GM15510 (cell line): ENCODE data around the gene PIPOX.

Source experiments
- POLR2A ChIP-seq: IDR thresholded peaks from 3 replicates; pipeline ENCODE4 v1.6.1; 2011; ENCODE audit warnings: borderline replicate concordance; ENCODE audit not compliant: insufficient read length; ENCODE audit errors: extremely low read depth

Gene PIPOX

GRCh38 chr17:29077320-29077719 lies 34.4 kb downstream of the PIPOX start:
- TF ChIP-seq POLR2A = no peak

DNA sequence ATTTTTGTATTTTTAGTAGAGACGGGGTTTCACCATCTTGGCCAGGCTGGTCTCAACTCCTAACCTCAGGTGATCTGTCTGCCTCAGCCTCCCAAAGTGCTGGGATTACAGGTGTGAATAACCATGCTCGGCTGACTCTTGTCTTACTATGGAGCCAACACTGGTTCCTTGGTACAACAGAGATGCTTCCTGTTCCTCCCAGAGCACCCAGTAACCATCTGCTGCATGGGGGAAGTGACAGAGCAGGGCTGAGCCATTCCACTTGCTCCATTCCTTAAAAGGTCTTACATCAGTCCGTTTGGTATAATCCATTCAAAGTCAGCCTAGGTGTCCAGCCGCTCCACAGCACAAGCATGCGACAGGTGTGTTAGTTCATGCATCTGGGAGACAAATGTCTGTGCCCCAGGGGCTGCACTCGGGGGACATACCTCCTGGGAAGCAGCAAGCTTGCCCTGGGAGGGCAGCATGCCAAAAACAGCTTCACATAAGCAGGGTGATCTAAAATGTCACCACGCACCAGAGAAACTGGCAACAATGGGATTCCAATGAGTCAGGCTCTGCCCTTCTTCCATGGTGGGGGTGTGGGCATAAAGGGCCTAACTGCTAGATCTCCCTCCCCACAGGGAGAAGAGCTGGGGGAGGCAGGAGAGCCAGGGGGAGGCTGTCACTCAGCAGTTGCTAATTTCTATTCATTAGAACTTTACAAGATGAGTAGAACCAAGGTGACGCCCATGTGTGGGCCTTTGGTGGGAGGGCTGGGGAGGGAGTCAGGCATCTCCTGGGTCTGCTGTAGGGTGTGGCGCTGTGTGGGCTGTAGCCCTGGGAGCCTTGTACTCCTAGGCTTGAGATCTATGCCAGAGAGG lies 35.5 kb downstream of the PIPOX start:
- TF ChIP-seq POLR2A = no peak

- TF ChIP-seq POLR2A = no peak
These were observed 36.5 kb downstream of the PIPOX start for GRCh38 chr17:29079433-29079832.

GRCh38 chr17:29079887-29080286 lies 36.9 kb downstream of the PIPOX start:
- no peak for TF ChIP-seq POLR2A

DNA sequence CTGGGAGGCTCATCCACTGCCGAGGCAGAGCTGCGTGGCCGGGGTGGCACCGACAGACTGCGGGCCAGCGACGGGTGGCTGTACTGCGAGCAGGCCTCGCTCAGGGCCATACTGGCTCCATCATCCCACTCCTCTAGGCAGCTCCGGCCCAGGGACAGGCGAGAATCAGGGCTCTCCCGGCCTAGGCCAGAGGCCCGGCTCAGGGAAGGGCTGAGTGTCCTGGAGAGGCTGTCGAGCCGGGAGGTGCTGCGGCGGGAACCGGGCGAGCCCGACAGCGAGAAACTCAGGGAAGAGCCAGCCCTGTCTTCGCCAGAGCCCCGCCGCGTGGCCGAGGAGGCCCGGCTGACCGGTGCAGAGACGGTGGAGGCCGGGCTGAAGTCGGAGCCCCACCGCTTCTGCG lies 37.4 kb downstream of the PIPOX start:
- no peak for TF ChIP-seq POLR2A

- TF ChIP-seq POLR2A = no peak
These were observed 38.0 kb downstream of the PIPOX start for GRCh38 chr17:29080965-29081364.

- TF ChIP-seq POLR2A = no peak
These were observed 41.7 kb downstream of the PIPOX start for GRCh38 chr17:29084541-29085146.

DNA sequence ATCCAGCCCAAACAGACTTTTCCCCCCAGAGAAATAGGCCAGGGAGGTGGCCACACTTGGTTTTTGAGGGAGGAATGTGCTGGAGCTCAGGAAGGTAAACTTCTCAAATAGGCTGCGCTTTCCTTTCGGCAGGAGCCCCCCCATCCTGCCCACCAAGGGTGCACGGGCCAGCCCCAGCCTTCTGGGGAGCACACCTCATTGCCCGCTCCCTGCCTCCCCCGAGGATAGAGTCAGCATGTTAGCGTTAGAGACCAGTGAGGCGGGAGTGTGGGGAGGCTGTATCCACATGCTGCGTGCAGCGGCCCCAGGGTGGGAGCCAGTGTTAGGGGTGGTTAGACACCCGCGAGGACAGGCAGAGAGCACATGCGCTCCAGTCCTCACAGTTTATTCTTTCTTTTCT lies 42.3 kb downstream of the PIPOX start:
- no peak for TF ChIP-seq POLR2A

DNA sequence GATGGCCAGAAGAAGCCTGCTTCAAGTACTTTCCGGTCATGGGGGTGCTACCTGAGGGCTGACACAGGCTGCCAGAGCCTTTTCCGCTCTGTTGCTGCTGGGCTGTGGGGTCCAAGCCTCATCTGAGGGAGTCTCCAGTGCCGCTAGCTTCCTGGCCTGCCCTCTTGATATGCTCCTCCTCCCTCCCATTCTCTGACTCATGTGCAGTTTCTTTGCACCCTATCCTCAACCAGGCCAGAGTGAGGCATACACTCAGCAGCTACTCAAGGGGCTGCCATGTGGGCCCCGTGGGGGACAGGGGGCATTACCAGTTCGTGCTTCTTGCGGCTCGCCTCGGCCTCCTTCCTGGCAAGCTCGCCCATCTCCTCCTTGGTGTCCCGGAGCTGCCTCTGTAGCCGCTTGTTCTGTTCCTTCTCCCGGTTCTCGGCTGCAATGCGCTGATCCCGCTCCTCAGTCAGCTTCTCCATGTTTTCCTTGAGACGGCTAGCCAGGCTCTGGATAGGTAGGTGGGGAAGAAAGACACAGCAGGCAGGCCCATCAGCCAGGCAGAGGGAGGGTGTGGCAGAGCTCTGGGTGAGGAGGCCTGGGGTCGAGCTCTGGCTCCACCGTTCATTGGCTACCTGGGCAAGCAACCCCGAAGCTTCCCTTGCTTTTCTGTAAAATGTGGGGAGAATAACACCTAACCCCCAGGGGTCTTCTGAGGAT lies 43.8 kb downstream of the PIPOX start:
- no peak for TF ChIP-seq POLR2A

- no peak for TF ChIP-seq POLR2A
These were observed 46.7 kb downstream of the PIPOX start for GRCh38 chr17:29089601-29090044.

GRCh38 chr17:29090108-29090507 lies 47.2 kb downstream of the PIPOX start:
- no peak for TF ChIP-seq POLR2A

GRCh38 chr17:29090750-29091605 lies 48.0 kb downstream of the PIPOX start:
- TF ChIP-seq POLR2A = no peak

GRCh38 chr17:29091606-29092289 lies 48.8 kb downstream of the PIPOX start:
- TF ChIP-seq POLR2A = no peak
